Left ventricle myocardium inferior (tissue), 1 donor: ENCODE measurements around the gene NUP210. TPM values are rescaled to one million over a fixed set of nuclear protein-coding genes. Genes with fewer than 3 reads are reported as not detected.

Experiments
- DNase-seq: peaks from one replicate; pipeline ENCODE4 v3.0.0-alpha.2; 2020
- H3K27ac ChIP-seq: fragments of 200-600 bp; replicated peaks from 2 replicates; pipeline ENCODE4 v1.8.0; 2021
- H3K27me3 ChIP-seq: fragments of 200-600 bp; 2 replicates; pipeline ENCODE4 v1.8.0; 2021; ENCODE audit warnings: low read depth
- H3K36me3 ChIP-seq: fragments of 200-600 bp; 2 replicates; pipeline ENCODE4 v1.8.0; 2021
- H3K4me1 ChIP-seq: fragments of 200-600 bp; 2 replicates; pipeline ENCODE4 v1.8.0; 2021
- H3K4me3 ChIP-seq: fragments of 200-600 bp; 2 replicates; pipeline ENCODE4 v1.8.0; 2021; ENCODE audit warnings: mild to moderate bottlenecking, moderate library complexity
- H3K9me3 ChIP-seq: fragments of 200-600 bp; replicated peaks from 2 replicates; pipeline ENCODE4 v1.8.0; 2021
- intact Hi-C: fragments of 100-400 bp; cut with micrococcal nuclease; formaldehyde crosslinking; loops from one replicate; pipeline ENCODE4 v1.11.0; 2022
- total RNA-seq: library from RNA; stranded (reverse); fragmentation: NEBNext Ultra II Directional; extraction: Animal tissue kit (Norgen Biotek cat#: 25700); gene quantifications from one replicate; pipeline ENCODE4 v1.2.1, GENCODE V29; 2021
- TF ChIP-seq, protein P1 (sequence below): fragments of 200-600 bp; IDR thresholded peaks from 2 replicates; pipeline ENCODE4 v1.8.0; 2021; ENCODE audit warnings: antibody characterized with exemption, mild to moderate bottlenecking, borderline replicate concordance
- donor health status: DM: no; HTN: yes; CAD: no; lungs with severe emphysema.

Gene NUP210
- total RNA-seq, 1 donor from 2014 or later: 2.8 TPM

- no peak overlapping the region for H3K4me3 ChIP-seq
- no peak overlapping the region for H3K27ac ChIP-seq
- no peaks in the 10 kb centered on the region for H3K4me1 ChIP-seq
- no peaks in the 10 kb centered on the region for H3K27me3 ChIP-seq
- intact Hi-C loops: no loop called here
- no peaks in the 10 kb centered on the region for H3K36me3 ChIP-seq
- DNase-seq: no peak
- TF ChIP-seq, protein P1, sequence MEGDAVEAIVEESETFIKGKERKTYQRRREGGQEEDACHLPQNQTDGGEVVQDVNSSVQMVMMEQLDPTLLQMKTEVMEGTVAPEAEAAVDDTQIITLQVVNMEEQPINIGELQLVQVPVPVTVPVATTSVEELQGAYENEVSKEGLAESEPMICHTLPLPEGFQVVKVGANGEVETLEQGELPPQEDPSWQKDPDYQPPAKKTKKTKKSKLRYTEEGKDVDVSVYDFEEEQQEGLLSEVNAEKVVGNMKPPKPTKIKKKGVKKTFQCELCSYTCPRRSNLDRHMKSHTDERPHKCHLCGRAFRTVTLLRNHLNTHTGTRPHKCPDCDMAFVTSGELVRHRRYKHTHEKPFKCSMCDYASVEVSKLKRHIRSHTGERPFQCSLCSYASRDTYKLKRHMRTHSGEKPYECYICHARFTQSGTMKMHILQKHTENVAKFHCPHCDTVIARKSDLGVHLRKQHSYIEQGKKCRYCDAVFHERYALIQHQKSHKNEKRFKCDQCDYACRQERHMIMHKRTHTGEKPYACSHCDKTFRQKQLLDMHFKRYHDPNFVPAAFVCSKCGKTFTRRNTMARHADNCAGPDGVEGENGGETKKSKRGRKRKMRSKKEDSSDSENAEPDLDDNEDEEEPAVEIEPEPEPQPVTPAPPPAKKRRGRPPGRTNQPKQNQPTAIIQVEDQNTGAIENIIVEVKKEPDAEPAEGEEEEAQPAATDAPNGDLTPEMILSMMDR: no peak
- H3K9me3 ChIP-seq: no peaks in the 10 kb centered on the region
These were observed 87.4 kb downstream of the NUP210 start for GRCh38 chr3:13332740-13333139.

GRCh38 chr3:13332158-13332557 is 88.0 kb downstream of the NUP210 start:
- Histone ChIP-seq H3K4me1 (no peaks in the 10 kb centered on the region), H3K9me3 (no peaks in the 10 kb centered on the region), H3K27ac (no peak overlapping the region), H3K36me3 (no peaks in the 10 kb centered on the region), H3K27me3 (no peaks in the 10 kb centered on the region), H3K4me3 (no peak overlapping the region)
- TF ChIP-seq, protein P1: no peak
- no peak for DNase-seq
- intact Hi-C loops: no loop called here

GRCh38 chr3:13329746-13330145 is 90.4 kb downstream of the NUP210 start:
- no peaks in the 10 kb centered on the region for H3K27me3 ChIP-seq
- H3K4me3 ChIP-seq: no peak overlapping the region
- intact Hi-C loops: no loop called here
- H3K36me3 ChIP-seq: no peaks in the 10 kb centered on the region
- H3K27ac ChIP-seq: no peak overlapping the region
- no peaks in the 10 kb centered on the region for H3K9me3 ChIP-seq
- no peak for DNase-seq
- TF ChIP-seq, protein P1: no peak
- H3K4me1 ChIP-seq: no peaks in the 10 kb centered on the region

GRCh38 chr3:13325892-13326443 is 94.2 kb downstream of the NUP210 start:
- Histone ChIP-seq H3K9me3 (no peaks in the 10 kb centered on the region), H3K36me3 (no peaks in the 10 kb centered on the region), H3K27ac (no peak overlapping the region), H3K4me1 (no peaks in the 10 kb centered on the region), H3K27me3 (no peaks in the 10 kb centered on the region), H3K4me3 (no peak overlapping the region)
- TF ChIP-seq, protein P1: no peak
- DNase-seq: no peak
- intact Hi-C loops: no loop called here

GRCh38 chr3:13324835-13325501 is 95.2 kb downstream of the NUP210 start:
- Histone ChIP-seq H3K4me1 (no peaks in the 10 kb centered on the region), H3K27me3 (no peaks in the 10 kb centered on the region), H3K9me3 (no peaks in the 10 kb centered on the region), H3K4me3 (no peak overlapping the region), H3K27ac (no peak overlapping the region), H3K36me3 (no peaks in the 10 kb centered on the region)
- no peak for DNase-seq
- intact Hi-C loops: no loop called here
- TF ChIP-seq, protein P1: no peak
